ENCODE results near the gene ERC2. TPM values are rescaled to one million over a fixed set of nuclear protein-coding genes. Genes with fewer than 3 reads are reported as not detected.

The ERC2 gene
- total RNA-seq, 4 donors from 2014 or later, result 5.3 to 8.8 (median 7.8) TPM

- no peak overlapping the region for H3K4me3 ChIP-seq (replicated peaks in 1 of 3)
- H3K27me3 ChIP-seq, result no peaks in the 10 kb centered on the region
- WGBS, 2 donors, result 84 to 88% methylated on average over 5 of the region's 5 CpGs
- intact Hi-C loops (cut with DNase I), result loop anchor here (10.0 kb wide), 3 partner anchors 81 to 201 kb away; no protein-coding TSS in a partner anchor
- no peaks in the 10 kb centered on the region for H3K4me1 ChIP-seq
- H3K9me3 ChIP-seq, result no peaks in the 10 kb centered on the region
- H3K27ac ChIP-seq, result no peak overlapping the region
- no peak for DNase-seq
- H3K36me3 ChIP-seq, result no peaks in the 10 kb centered on the region
- TF ChIP-seq, protein P1, sequence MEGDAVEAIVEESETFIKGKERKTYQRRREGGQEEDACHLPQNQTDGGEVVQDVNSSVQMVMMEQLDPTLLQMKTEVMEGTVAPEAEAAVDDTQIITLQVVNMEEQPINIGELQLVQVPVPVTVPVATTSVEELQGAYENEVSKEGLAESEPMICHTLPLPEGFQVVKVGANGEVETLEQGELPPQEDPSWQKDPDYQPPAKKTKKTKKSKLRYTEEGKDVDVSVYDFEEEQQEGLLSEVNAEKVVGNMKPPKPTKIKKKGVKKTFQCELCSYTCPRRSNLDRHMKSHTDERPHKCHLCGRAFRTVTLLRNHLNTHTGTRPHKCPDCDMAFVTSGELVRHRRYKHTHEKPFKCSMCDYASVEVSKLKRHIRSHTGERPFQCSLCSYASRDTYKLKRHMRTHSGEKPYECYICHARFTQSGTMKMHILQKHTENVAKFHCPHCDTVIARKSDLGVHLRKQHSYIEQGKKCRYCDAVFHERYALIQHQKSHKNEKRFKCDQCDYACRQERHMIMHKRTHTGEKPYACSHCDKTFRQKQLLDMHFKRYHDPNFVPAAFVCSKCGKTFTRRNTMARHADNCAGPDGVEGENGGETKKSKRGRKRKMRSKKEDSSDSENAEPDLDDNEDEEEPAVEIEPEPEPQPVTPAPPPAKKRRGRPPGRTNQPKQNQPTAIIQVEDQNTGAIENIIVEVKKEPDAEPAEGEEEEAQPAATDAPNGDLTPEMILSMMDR (IDR thresholded peaks at IDR 0.05), result no peak
- TF ChIP-seq POLR2A (IDR thresholded peaks at IDR 0.05), result no peak
Measured at GRCh38 chr3:55895897-55896566, 572.2 kb downstream of the ERC2 start.

- intact Hi-C loops (cut with DNase I), result loop anchor here (5.0 to 10.0 kb wide), 4 partner anchors 80 to 412 kb away; no protein-coding TSS in a partner anchor
- Histone ChIP-seq H3K9me3 (no peaks in the 10 kb centered on the region), H3K36me3 (no peaks in the 10 kb centered on the region), H3K27ac (no peak overlapping the region), H3K4me1 (no peaks in the 10 kb centered on the region), H3K27me3 (no peaks in the 10 kb centered on the region), H3K4me3 (replicated peaks in 1 of 3) (no peak overlapping the region)
- TF ChIP-seq, protein P1 (IDR thresholded peaks at IDR 0.05), result no peak
- no peak for TF ChIP-seq POLR2A (IDR thresholded peaks at IDR 0.05)
- DNase-seq, result no peak
- WGBS, 2 donors, result 87 to 89% methylated on average over 2 of the region's 2 CpGs
Measured at GRCh38 chr3:55894605-55895004, 573.7 kb downstream of the ERC2 start.

GRCh38 chr3:55893045-55893664 lies 575.1 kb downstream of the ERC2 start:
- Histone ChIP-seq H3K9me3 (no peaks in the 10 kb centered on the region), H3K36me3 (no peaks in the 10 kb centered on the region), H3K4me3 (replicated peaks in 1 of 3) (no peak overlapping the region), H3K4me1 (no peaks in the 10 kb centered on the region), H3K27me3 (no peaks in the 10 kb centered on the region), H3K27ac (no peak overlapping the region)
- TF ChIP-seq, protein P1 (IDR thresholded peaks at IDR 0.05), result no peak
- no peak for TF ChIP-seq POLR2A (IDR thresholded peaks at IDR 0.05)
- 67 to 83% methylated on average over 4 of the region's 4 CpGs for WGBS, 2 donors
- intact Hi-C loops (cut with DNase I), result loop anchor here (5.0 to 10.0 kb wide), 4 partner anchors 78 to 411 kb away; no protein-coding TSS in a partner anchor
- DNase-seq, result no peak

DNA sequence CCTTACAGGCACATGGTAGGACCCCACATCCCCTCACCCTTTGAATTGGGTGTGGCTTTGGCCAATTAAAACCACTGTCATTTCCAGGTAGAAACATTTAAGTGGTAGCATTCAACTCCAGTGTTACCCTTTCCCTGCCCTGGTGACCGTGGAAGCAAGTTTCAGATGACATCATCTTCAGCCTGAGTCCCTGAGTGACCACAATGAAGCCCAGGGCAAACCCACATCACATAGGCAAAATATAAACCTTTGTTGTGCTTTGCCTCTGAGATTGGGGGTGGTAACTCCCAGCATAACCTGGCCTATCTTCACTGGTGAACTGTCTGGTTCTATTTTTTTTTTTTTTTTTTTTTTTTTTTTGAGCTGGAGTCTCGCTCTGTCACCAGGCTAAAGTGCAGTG lies 577.2 kb downstream of the ERC2 start:
- no peak for TF ChIP-seq POLR2A (IDR thresholded peaks at IDR 0.05)
- TF ChIP-seq, protein P1 (IDR thresholded peaks at IDR 0.05), result no peak
- intact Hi-C loops (cut with DNase I), result loop anchor here (5.0 to 10.0 kb wide), 4 partner anchors 76 to 409 kb away; no protein-coding TSS in a partner anchor
- Histone ChIP-seq H3K27me3 (no peaks in the 10 kb centered on the region), H3K4me3 (replicated peaks in 1 of 3) (no peak overlapping the region), H3K4me1 (no peaks in the 10 kb centered on the region), H3K9me3 (no peaks in the 10 kb centered on the region), H3K27ac (no peak overlapping the region), H3K36me3 (no peaks in the 10 kb centered on the region)
- WGBS, 2 donors, result 88 to 89% methylated on average over 2 of the region's 2 CpGs
- no peak for DNase-seq
